Measurements from ENCODE around the gene TPRKB.
A peak's percentile ranks its signal among the peaks of the same experiment; 100 is the strongest.
"Not testable (repeated sequence)": the region's sequence is repeated elsewhere in the genome, so short reads cannot be mapped to it uniquely, and the experiment has no call there.

TPRKB gene

GRCh38 chr2:73736855-73737779 lies at the start of gene TPRKB:
TPRKB (minus strand) TSS chr2:73737345; CDS start chr2:73734569, 2,776 bp downstream.
- no peak for TF ChIP-seq CTCF (IDR thresholded peaks at IDR 0.05)

- not testable (repeated sequence) for TF ChIP-seq CTCF (IDR thresholded peaks at IDR 0.05)
These were observed 46.7 kb upstream of the TPRKB start, which contains the start of gene C2orf78 for GRCh38 chr2:73783883-73784282. C2orf78 (plus strand) TSS chr2:73784183; CDS start chr2:73784310, 127 bp downstream.

GRCh38 chr2:73780237-73780582 lies 43.1 kb upstream of the TPRKB start:
- TF ChIP-seq CTCF (IDR thresholded peaks at IDR 0.05): peak; percentile 8; the same call in 1 of the 2 replicates

- TF ChIP-seq CTCF (IDR thresholded peaks at IDR 0.05): peak; percentile 67
These were observed 42.5 kb upstream of the TPRKB start, which contains the start of gene DUSP11 for GRCh38 chr2:73779467-73780236. DUSP11 (minus strand) TSS chr2:73780103; CDS start chr2:73779974, 129 bp downstream.

GRCh38 chr2:73776869-73777519 lies 39.8 kb upstream of the TPRKB start:
- TF ChIP-seq CTCF (IDR thresholded peaks at IDR 0.05): no peak

GRCh38 chr2:73776381-73776780 lies 39.2 kb upstream of the TPRKB start:
- no peak for TF ChIP-seq CTCF (IDR thresholded peaks at IDR 0.05)

- TF ChIP-seq CTCF (IDR thresholded peaks at IDR 0.05): no peak
These were observed 35.7 kb upstream of the TPRKB start for GRCh38 chr2:73772819-73773218.

Data from LNCAP (cell line).